ACHN (cell line): ENCODE measurements around the gene CDR2.
A peak's percentile ranks its signal among the peaks of the same experiment; 100 is the strongest.
"Not testable (repeated sequence)": the region's sequence is repeated elsewhere in the genome, so short reads cannot be mapped to it uniquely, and the experiment has no call there.

ENCODE experiments used
- DNase-seq: peaks from one replicate; pipeline ENCODE4 v3.0.0-alpha.2; 2015
- in situ Hi-C: cut with HindIII; loops from 2 replicates; pipeline ENCODE4 v1.10.0; 2017; ENCODE audit warnings: low sequenced_read_pairs, low pct_ligation_motif_present, low pct_unique_long_range_greater_than_20kb

The CDR2 gene

DNA sequence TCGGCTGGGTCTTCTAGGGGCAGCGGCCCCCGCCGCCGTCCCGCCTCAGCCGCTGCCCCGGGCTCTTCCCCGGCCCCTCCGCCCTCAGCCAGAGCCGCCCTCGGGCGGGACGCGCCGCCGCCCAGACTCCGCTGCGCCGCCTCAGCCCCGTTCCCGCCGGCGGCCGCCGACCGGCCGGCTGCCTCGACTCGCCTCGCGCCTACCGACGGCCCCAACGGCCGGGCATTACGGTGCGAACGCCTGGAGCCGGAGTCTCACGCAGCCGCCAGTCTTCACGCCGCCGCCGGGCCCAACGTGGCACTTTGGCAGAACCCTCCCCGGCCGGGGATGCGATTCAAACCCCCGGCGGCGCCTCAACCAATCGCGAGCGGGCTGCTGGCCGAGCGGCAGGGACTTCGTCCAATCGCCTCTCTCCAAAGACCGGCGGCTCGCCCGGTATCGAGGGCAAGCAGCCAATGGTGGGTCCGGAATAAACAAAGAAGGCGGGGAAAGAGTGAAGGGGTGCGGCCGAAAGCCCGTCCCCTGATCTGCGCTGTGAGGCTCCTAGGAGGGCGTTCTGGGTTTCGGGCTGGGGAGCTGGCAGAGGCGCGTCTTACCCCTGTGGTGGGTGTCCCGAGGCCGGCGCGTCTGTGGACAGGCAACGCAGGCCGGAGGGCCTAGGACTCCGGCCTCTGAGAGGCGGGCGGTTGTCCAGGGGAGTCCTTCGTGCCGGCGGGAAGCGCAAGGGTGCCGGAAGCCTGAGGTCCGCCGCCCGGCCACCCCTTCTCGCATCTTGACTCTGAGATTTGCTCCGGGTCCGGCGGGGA, at the start of gene CDR2:
Gene CDR2, minus strand, starts transcription at position 309 of the 806 bp plus-strand sequence. CDS start 310 bp downstream, outside the sequence.
- in situ Hi-C loops: no loop called here
- DNase-seq: peak; percentile 99

- no peak for DNase-seq
- in situ Hi-C loops: no loop called here
These were observed 49.3 kb upstream of the CDR2 start for GRCh38 chr16:22423716-22424115.

- DNase-seq: no peak
These were observed 46.7 kb upstream of the CDR2 start for GRCh38 chr16:22421136-22421535.

DNA sequence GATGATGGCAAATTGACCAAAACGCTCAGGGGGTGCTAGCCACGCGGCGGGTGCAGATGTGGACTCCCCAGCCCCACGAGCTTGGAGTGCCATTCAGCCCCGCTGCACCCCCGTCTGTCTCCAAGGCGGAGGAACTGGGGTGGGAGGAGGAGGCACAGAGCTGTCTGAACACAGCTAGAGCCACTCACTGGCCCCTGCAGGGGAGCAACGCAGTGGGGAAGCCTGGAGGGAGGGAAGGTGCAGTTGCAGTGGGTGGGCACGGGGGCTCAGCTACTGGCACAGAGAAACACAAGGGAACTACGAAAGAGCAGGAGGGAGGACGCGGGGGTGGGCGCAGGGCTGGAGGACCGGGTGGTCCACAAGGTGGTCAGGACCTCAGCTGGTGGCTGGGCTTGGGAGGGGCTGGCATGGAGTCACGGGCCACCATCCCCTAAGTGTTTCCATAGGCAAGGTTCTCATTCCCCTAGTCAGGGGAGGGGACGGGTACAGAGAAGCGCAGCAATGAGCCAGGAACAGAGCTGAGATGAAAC, 46.3 kb upstream of the CDR2 start:
- in situ Hi-C loops: no loop called here
- no peak for DNase-seq

More at GRCh38 chr16:22421136-22421535, 46.7 kb upstream of the CDR2 start:
- in situ Hi-C loops: no loop called here

- DNase-seq: no peak
- in situ Hi-C loops: no loop called here
These were observed 45.5 kb upstream of the CDR2 start for GRCh38 chr16:22419908-22420307.

DNA sequence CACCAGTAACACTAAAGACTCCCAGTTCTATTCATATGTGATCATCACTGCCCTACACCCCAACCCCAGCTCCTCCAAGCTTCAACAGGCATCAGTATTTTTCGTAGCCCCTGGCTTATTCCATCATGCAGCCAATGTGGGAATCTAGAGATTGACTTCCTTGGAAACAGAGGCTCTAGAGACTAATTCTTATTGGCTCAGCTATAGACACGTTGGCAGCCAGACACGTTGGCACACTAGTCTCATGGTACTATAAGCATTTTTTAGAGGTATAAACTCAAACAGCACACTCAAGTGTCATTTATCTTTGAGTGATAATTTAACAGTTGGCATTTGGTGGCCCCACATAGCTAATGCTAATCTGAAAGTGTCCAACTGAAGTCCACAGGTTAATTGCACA, 44.4 kb upstream of the CDR2 start:
- no peak for DNase-seq
- in situ Hi-C loops: no loop called here

DNA sequence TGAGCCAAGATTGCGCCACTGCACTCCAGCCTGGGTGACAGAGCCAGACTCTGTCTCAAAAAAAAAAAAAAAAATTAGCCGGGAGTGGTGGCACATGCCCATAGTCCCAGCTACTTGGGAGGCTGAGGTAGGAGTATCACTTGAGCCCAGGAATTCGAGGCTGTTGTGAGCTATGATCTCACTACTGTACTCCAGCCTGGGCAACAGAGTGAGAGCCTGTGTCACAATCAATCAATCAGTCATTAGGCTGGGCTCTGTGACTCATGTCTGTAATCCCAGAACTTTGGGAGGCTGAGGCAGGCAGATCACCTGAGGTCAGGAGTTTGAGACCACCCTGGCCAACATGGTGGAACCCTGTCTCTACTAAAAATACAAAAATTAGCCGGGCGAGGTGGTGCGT, 43.4 kb upstream of the CDR2 start:
- DNase-seq, in situ Hi-C loops: not testable (repeated sequence)

DNA sequence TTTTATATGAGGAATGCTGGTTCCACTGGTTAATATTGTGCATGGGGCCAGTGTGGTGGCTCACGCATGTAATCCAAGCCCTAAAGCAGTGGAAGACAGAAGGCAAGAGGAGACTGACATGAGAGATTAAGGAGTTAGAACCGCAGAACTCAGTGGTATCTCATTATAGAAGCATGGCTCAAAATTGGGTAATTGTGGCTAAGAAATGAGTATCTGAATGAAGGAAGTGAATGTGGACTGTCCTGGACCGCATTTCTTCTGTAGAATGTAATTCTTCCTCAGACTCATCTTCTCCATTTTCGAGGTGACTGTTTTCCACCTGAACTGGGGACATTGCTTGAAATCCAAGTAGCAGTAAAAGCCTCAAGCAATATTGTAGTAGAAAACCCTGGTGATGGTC, 42.6 kb upstream of the CDR2 start:
- DNase-seq: no peak
- in situ Hi-C loops: no loop called here

DNA sequence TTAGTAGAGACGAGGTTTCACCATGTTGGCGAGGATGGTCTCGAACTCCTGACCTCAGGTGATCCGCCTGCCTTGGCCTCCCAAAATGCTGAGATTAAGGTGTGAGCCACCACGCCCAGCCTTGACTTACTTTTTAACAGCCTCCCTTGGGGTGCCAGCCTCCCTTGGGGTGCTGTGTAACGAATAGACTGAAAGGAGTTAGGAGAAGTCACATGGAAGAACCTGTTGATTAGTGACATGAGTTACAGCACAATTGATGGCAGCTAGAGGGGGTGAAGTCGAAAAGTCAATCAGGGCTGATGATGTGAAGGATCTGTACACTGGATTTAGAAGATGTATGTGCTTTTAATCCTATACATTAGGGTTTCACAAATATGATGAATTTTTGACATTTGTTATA, 39.4 kb upstream of the CDR2 start:
- DNase-seq: no peak
- in situ Hi-C loops: no loop called here

- DNase-seq: no peak
- in situ Hi-C loops: no loop called here
These were observed 33.1 kb upstream of the CDR2 start for GRCh38 chr16:22407486-22407885.

GRCh38 chr16:22402191-22402590, 27.8 kb upstream of the CDR2 start:
- in situ Hi-C loops: no loop called here

DNA sequence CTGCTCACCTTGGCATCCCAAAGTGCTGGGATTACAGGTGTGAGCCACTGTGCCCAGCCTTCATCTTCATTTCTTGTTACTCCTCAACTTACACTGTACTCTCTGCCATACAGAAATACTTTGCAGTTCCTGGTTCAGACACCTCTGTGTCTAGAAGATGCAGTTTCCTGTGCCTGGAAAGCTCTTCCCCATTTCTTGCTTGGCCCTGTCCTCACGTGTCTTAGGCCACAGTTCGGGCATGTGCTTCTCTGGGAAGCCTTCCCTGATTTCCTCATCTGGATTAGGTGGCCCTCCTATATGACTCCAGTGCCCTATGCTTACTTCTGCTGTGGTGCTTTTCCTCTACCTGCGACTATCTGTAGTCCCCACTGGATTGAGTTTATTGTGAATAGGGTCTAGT, 26.5 kb upstream of the CDR2 start:
- in situ Hi-C loops: no loop called here
- no peak for DNase-seq

More at GRCh38 chr16:22402191-22402590, 27.8 kb upstream of the CDR2 start:
- DNase-seq: peak; percentile 73

- in situ Hi-C loops: no loop called here
- no peak for DNase-seq
These were observed 23.5 kb upstream of the CDR2 start for GRCh38 chr16:22397931-22398330.

GRCh38 chr16:22397464-22397863, 23.0 kb upstream of the CDR2 start:
- DNase-seq: peak; percentile 80
- in situ Hi-C loops: no loop called here

GRCh38 chr16:22395960-22396359, 21.5 kb upstream of the CDR2 start:
- in situ Hi-C loops: no loop called here
- no peak for DNase-seq

DNA sequence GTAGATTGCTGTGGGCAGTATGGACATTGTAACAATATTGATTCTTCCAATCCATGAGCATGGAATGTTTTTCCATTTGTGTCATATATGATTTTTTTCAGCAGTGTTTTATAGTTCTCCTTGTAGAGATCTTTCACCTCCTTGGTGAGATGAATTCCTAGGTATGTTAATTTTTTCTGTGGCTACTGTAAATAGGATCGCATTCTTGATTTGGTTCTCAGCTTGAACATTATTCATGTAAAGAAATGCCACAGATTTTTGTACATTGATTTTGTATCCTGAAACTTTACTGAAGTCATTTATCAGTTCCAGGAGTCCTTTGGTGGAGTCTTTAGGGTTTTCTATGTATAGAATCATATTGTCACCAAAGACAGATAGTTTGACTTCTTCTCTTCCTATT, 19.7 kb upstream of the CDR2 start:
- no peak for DNase-seq
- in situ Hi-C loops: no loop called here

- in situ Hi-C loops: no loop called here
- DNase-seq: no peak
These were observed 13.8 kb upstream of the CDR2 start for GRCh38 chr16:22388101-22388644.

DNA sequence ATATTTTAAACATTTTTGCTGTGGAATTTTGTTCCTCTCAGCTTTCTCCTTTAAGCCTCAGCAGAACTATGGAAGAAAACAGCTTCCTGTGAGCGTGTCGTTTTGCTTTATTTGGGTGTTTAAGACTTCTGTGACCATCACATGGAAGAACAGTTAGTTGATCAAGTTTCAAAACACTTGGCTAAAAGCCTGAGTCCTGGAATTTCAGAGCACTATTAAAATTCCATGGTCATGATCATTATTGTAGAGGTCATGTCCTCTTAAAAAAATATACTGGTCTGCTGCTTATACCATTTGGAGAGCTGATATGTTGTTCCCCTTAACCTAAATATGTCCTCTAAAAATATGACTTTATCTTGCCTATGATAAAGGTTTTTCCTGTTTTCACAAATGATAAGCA, 12.6 kb upstream of the CDR2 start:
- peak; percentile 82 for DNase-seq
- in situ Hi-C loops: no loop called here

DNA sequence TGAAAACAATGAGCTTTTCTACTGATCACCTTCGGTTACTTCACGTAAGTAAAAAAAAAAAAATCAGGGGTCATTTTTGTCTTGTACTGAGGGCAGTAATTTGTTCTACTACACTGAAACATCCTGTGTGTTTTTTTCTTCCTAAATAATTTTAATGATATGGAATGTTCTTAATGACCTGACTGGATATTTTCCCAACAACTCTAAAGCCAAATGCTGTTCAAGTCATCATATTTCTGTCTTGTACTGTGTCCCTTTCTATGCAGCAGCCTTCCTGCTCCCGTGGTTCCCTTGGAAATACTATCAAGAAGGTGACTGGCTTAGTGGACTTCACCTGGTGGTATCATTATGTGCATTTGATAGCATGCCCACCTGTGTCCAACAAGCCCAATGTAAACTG, 10.8 kb upstream of the CDR2 start:
- no peak for DNase-seq
- in situ Hi-C loops: no loop called here

GRCh38 chr16:22383827-22384226, 9.4 kb upstream of the CDR2 start:
- no peak for DNase-seq
- in situ Hi-C loops: no loop called here
